IMR-90 (cell line): Measurements from ENCODE around the gene MOB1B. TPM values are rescaled to one million over a fixed set of nuclear protein-coding genes. Genes with fewer than 3 reads are reported as not detected.
A peak's percentile ranks its signal among the peaks of the same experiment; 100 is the strongest.

Experiments used
- ATAC-seq: fragments of 200-7000 bp; cut with Tn5 transposase; 2 replicates; pipeline ENCODE4 v1.9.1; 2020; ENCODE audit warnings: low read depth, mild to moderate bottlenecking, moderate library complexity
- BruUV-seq: library from RNA; stranded (reverse); fragments of 400-500 nt; replicated peaks from 2 replicates; lab custom pipeline; 2021; lab: Mats Ljungman, UMichigan
- CTCF ChIA-PET: fragments of 300-600 bp; formaldehyde crosslinking; extraction: SDS; loops from one replicate; lab custom pipeline; 2021; ENCODE audit warnings: antibody characterized with exemption; lab: Yijun Ruan, JAX
- POLR2A ChIA-PET: fragments of 300-600 bp; sonication (Branson Sonifier 250); formaldehyde crosslinking; loops from one replicate; lab custom pipeline; 2022; ENCODE audit warnings: antibody characterized with exemption; ENCODE audit not compliant: unreplicated experiment; lab: Charles Lee
- DNase-seq: peaks from one replicate; pipeline ENCODE4 v3.0.0; 2013
- H2AFZ ChIP-seq: replicated peaks from 2 replicates; pipeline ENCODE3; 2013; ENCODE audit warnings: low read length, mild to moderate bottlenecking; ENCODE audit not compliant: poor library complexity
- H2AK5ac ChIP-seq: 2 replicates; pipeline ENCODE4 v1.6.1; 2013; ENCODE audit warnings: low read depth, low read length, inconsistent platforms
- H2AK9ac ChIP-seq: replicated peaks from 2 replicates; pipeline ENCODE3; 2013; ENCODE audit warnings: mild to moderate bottlenecking, low read depth, low read length, moderate library complexity; ENCODE audit not compliant: poor library complexity
- H2BK120ac ChIP-seq: 2 replicates; pipeline ENCODE4 v1.6.1; 2013; ENCODE audit warnings: low read depth, low read length, inconsistent platforms
- H2BK15ac ChIP-seq: 3 replicates; pipeline ENCODE4 v1.6.1; 2013; ENCODE audit warnings: low read depth, low read length, inconsistent platforms
- H2BK20ac ChIP-seq: 2 replicates; pipeline ENCODE4 v1.6.1; 2013; ENCODE audit warnings: low read depth, mild to moderate bottlenecking, inconsistent platforms, low read length, moderate library complexity
- H2BK5ac ChIP-seq: 2 replicates; pipeline ENCODE4 v1.6.1; 2013; ENCODE audit warnings: mild to moderate bottlenecking, low read depth, low read length, inconsistent platforms; ENCODE audit not compliant: poor library complexity, severe bottlenecking
- H3K14ac ChIP-seq: replicated peaks from 2 replicates; pipeline ENCODE4 v1.6.1; 2013; ENCODE audit warnings: low read depth, low read length, inconsistent platforms
- H3K18ac ChIP-seq: 2 replicates; pipeline ENCODE4 v1.6.1; 2013; ENCODE audit warnings: low read depth, low read length, control low read depth
- H3K23ac ChIP-seq: 2 replicates; pipeline ENCODE4 v1.6.1; 2013; ENCODE audit warnings: low read depth, low read length, inconsistent platforms
- H3K27ac ChIP-seq: 2 replicates; pipeline ENCODE4 v1.5.1; 2013; ENCODE audit warnings: mild to moderate bottlenecking, control low read depth, low read length; ENCODE audit not compliant: insufficient read depth
- H3K27me3 ChIP-seq: 2 replicates; pipeline ENCODE4 v1.6.1; 2013; ENCODE audit warnings: low read length; ENCODE audit not compliant: control insufficient read depth, insufficient read depth
- H3K36me3 ChIP-seq: 2 replicates; pipeline ENCODE4 v1.6.1; 2013; ENCODE audit warnings: low read length, mixed read lengths; ENCODE audit not compliant: control insufficient read depth, insufficient read depth
- H3K4ac ChIP-seq: 2 replicates; pipeline ENCODE4 v1.6.1; 2013; ENCODE audit warnings: low read depth, low read length, inconsistent platforms
- H3K4me1 ChIP-seq: 2 replicates; pipeline ENCODE4 v1.6.1; 2013; ENCODE audit warnings: low read length, mixed read lengths; ENCODE audit not compliant: control insufficient read depth, insufficient read depth
- H3K4me2 ChIP-seq: 2 replicates; pipeline ENCODE4 v1.6.1; 2013; ENCODE audit warnings: low read depth, mild to moderate bottlenecking, control low read depth, low read length, moderate library complexity
- H3K4me3 ChIP-seq: 2 replicates; pipeline ENCODE4 v1.5.1; 2013; ENCODE audit warnings: low read depth, mild to moderate bottlenecking, control low read depth, low read length, moderate library complexity; ENCODE audit not compliant: insufficient read depth
- H3K56ac ChIP-seq: 2 replicates; pipeline ENCODE4 v1.6.1; 2013; ENCODE audit warnings: low read length, inconsistent platforms; ENCODE audit not compliant: insufficient read depth; ENCODE audit errors: extremely low read depth
- H3K79me1 ChIP-seq, 2 experiments: 2 replicates each; pipeline ENCODE4 v1.6.1; 2013; ENCODE audit warnings: low read length in 2 of 2, inconsistent platforms in 1 of 2, low read depth in 1 of 2
- H3K9ac ChIP-seq: 2 replicates; pipeline ENCODE4 v1.6.1; 2013; ENCODE audit warnings: low read depth, low read length, control low read depth
- H3K9me1 ChIP-seq: 2 replicates; pipeline ENCODE4 v1.6.1; 2013; ENCODE audit warnings: low read length, inconsistent platforms; ENCODE audit not compliant: insufficient read depth
- H3K9me3 ChIP-seq: 2 replicates; pipeline ENCODE4 v1.6.1; 2013; ENCODE audit warnings: low read length; ENCODE audit not compliant: control insufficient read depth, insufficient read depth
- H4K20me1 ChIP-seq: 2 replicates; pipeline ENCODE4 v1.6.1; 2013; ENCODE audit warnings: low read length, inconsistent platforms; ENCODE audit not compliant: insufficient read depth
- H4K5ac ChIP-seq: 2 replicates; pipeline ENCODE4 v1.6.1; 2013; ENCODE audit warnings: mild to moderate bottlenecking, low read depth, low read length, control low read depth
- H4K8ac ChIP-seq, 2 experiments: 2 replicates each; pipeline ENCODE4 v1.6.1; 2013; ENCODE audit warnings: low read depth in 2 of 2, low read length in 2 of 2, control low read depth in 1 of 2, inconsistent platforms in 1 of 2
- H4K91ac ChIP-seq: 2 replicates; pipeline ENCODE4 v1.6.1; 2013; ENCODE audit warnings: low read depth, low read length, inconsistent platforms; ENCODE audit not compliant: insufficient read depth
- BHLHE40 ChIP-seq: fragments of 150-350 bp; IDR thresholded peaks from 2 replicates; pipeline ENCODE4 v1.6.1; 2016; ENCODE audit warnings: mild to moderate bottlenecking, low read depth, low read length
- CEBPB ChIP-seq: IDR thresholded peaks from 2 replicates; pipeline ENCODE4 v1.6.1; 2012; ENCODE audit warnings: low read depth, low read length, improper control_type of control experiment
- CHD1 ChIP-seq: IDR thresholded peaks from 2 replicates; pipeline ENCODE4 v1.6.1; 2012; ENCODE audit warnings: low read depth, low read length, improper control_type of control experiment
- FOS ChIP-seq: fragments of 150-350 bp; IDR thresholded peaks from 2 replicates; pipeline ENCODE4 v1.6.1; 2016; ENCODE audit warnings: low read depth, low read length
- MAFK ChIP-seq: IDR thresholded peaks from 2 replicates; pipeline ENCODE4 v1.6.1; 2012; ENCODE audit warnings: low read depth, low read length, improper control_type of control experiment
- MAZ ChIP-seq: IDR thresholded peaks from 2 replicates; pipeline ENCODE4 v1.6.1; 2012; ENCODE audit warnings: low read depth, mild to moderate bottlenecking, low read length, improper control_type of control experiment, moderate library complexity, borderline replicate concordance
- MXI1 ChIP-seq: IDR thresholded peaks from 2 replicates; pipeline ENCODE4 v1.6.1; 2012; ENCODE audit warnings: low read depth, mild to moderate bottlenecking, low read length, moderate library complexity, borderline replicate concordance
- NFE2L2 ChIP-seq: fragments of 150-350 bp; IDR thresholded peaks from 2 replicates; pipeline ENCODE4 v1.6.1; 2016; ENCODE audit warnings: low read depth, mild to moderate bottlenecking, low read length
- POLR2A ChIP-seq: IDR thresholded peaks from 2 replicates; pipeline ENCODE4 v1.6.1; 2012; ENCODE audit warnings: mild to moderate bottlenecking, low read depth, low read length
- RAD21 ChIP-seq: IDR thresholded peaks from 2 replicates; pipeline ENCODE4 v1.6.1; 2012; ENCODE audit warnings: low read length, improper control_type of control experiment
- RCOR1 ChIP-seq: IDR thresholded peaks from 2 replicates; pipeline ENCODE4 v1.6.1; 2012; ENCODE audit warnings: mild to moderate bottlenecking, low read length, improper control_type of control experiment; ENCODE audit not compliant: insufficient replicate concordance
- RFX5 ChIP-seq: IDR thresholded peaks from 2 replicates; pipeline ENCODE4 v1.8.0; 2012; ENCODE audit warnings: low read depth, mild to moderate bottlenecking, low read length, moderate library complexity
- SMC3 ChIP-seq: fragments of 150-350 bp; IDR thresholded peaks from 2 replicates; pipeline ENCODE4 v1.6.1; 2016; ENCODE audit warnings: low read depth, mild to moderate bottlenecking, antibody characterized with exemption, low read length, moderate library complexity
- USF2 ChIP-seq: fragments of 150-350 bp; IDR thresholded peaks from 2 replicates; pipeline ENCODE4 v1.6.1; 2017; ENCODE audit warnings: mild to moderate bottlenecking, antibody characterized with exemption, low read length, low read depth
- WGBS, 2 experiments: methylation state at CpG; one replicate each; pipeline versions ENCODE4 v1.1.5 to v1.1.7; 2013; ENCODE audit warnings: missing lambda C conversion rate in 2 of 2; ENCODE audit not compliant: insufficient read length in 1 of 2; ENCODE audit errors: extremely low coverage in 2 of 2; 5-methylcytosine and 5-hydroxymethylcytosine counted together
- dilution Hi-C: fragments of 300-500 bp; cut with HindIII; formaldehyde crosslinking; loops from one replicate; pipeline ENCODE4 v1.14.3; 2018; ENCODE audit warnings: low sequenced_read_pairs; ENCODE audit not compliant: unreplicated experiment
- in situ Hi-C: fragments of 300-500 bp; cut with MboI; formaldehyde crosslinking; loops from 3 replicates; pipeline ENCODE4 v1.14.3; 2019; ENCODE audit warnings: low sequenced_read_pairs, inconsistent platforms, mixed read lengths
- intact Hi-C: fragments of 100-400 bp; cut with micrococcal nuclease; formaldehyde crosslinking; loops from 2 replicates; pipeline ENCODE4 v1.10.0; 2022
- polyA plus RNA-seq, 3 experiments: library from polyadenylated mRNA; depleted of rRNA; stranded (reverse); fragments of >200 nt; gene quantifications; 2 replicates each; pipeline ENCODE4 v1.2.3, GENCODE V29; 2012; ENCODE audit warnings: low replicate concordance in 1 of 3
- total RNA-seq: library from RNA; depleted of rRNA; stranded (reverse); fragments of >200 nt; gene quantifications from 2 replicates; pipeline ENCODE4 v1.2.3, GENCODE V29; 2012
- TF ChIP-seq, protein P1 (sequence below): fragments of 150-350 bp; IDR thresholded peaks from 2 replicates; pipeline ENCODE4 v1.6.1; 2016; ENCODE audit warnings: low read depth, mild to moderate bottlenecking, low read length, moderate library complexity, borderline replicate concordance
- TF ChIP-seq, protein P2 (sequence below): conservative IDR thresholded peaks from 2 replicates; pipeline ENCODE4 v1.5.1; 2012; ENCODE audit warnings: mild to moderate bottlenecking, low read depth, low read length, improper control_type of control experiment

MOB1B gene
- total and polyA plus RNA-seq, 2 of the 4 experiments (the other 2 are of a cell fraction): 5.7 to 6.8 TPM

- peak overlapping the region; percentile 70 for H3K23ac ChIP-seq
- peak overlapping the region; percentile 82 for H2BK120ac ChIP-seq
- no peaks in the 10 kb centered on the region for H3K9me3 ChIP-seq
- peaks cover 6% of the 10 kb centered on the region for H3K4me1 ChIP-seq
- no peaks in the 10 kb centered on the region for H3K27me3 ChIP-seq
- peak overlapping the region; percentile 63; the same call in 1 of the 2 replicates for H2AK5ac ChIP-seq
- H2BK15ac ChIP-seq: peak overlapping the region; percentile 73; the same call in 2 of the 3 replicates
- in situ Hi-C loops (no loop called here), dilution Hi-C loops (no loop called here), intact Hi-C loops (loop anchor here (2.0 kb wide), 1 partner anchor 76 kb away; the partner anchor contains the start of gene GRSF1)
- H4K5ac ChIP-seq: peak overlapping the region; percentile 66; the same call in 1 of the 2 replicates
- WGBS, 2 experiments: no CpG with 5 or more reads among the region's 2 CpGs
- peak overlapping the region; percentile 75 for H2AK9ac ChIP-seq
- H3K56ac ChIP-seq: peak overlapping the region; percentile 46
- peak overlapping the region; percentile 93 for H3K4me2 ChIP-seq
- peak overlapping the region; percentile 57 for H4K91ac ChIP-seq
- peak overlapping the region; percentile 88 for H3K27ac ChIP-seq
- TF ChIP-seq MAZ: no peak
- TF ChIP-seq, protein P1, sequence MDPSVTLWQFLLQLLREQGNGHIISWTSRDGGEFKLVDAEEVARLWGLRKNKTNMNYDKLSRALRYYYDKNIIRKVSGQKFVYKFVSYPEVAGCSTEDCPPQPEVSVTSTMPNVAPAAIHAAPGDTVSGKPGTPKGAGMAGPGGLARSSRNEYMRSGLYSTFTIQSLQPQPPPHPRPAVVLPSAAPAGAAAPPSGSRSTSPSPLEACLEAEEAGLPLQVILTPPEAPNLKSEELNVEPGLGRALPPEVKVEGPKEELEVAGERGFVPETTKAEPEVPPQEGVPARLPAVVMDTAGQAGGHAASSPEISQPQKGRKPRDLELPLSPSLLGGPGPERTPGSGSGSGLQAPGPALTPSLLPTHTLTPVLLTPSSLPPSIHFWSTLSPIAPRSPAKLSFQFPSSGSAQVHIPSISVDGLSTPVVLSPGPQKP: no peak
- TF ChIP-seq BHLHE40: no peak
- TF ChIP-seq MXI1: no peak
- no peak for TF ChIP-seq USF2
- no peak for TF ChIP-seq RCOR1
- no peak for TF ChIP-seq RAD21
- no peak for TF ChIP-seq FOS
- TF ChIP-seq NFE2L2: no peak
- TF ChIP-seq CEBPB: no peak
- TF ChIP-seq POLR2A: no peak
- no peak for TF ChIP-seq RFX5
- no peak for TF ChIP-seq MAFK
- no peak for TF ChIP-seq CHD1
- TF ChIP-seq, protein P2, sequence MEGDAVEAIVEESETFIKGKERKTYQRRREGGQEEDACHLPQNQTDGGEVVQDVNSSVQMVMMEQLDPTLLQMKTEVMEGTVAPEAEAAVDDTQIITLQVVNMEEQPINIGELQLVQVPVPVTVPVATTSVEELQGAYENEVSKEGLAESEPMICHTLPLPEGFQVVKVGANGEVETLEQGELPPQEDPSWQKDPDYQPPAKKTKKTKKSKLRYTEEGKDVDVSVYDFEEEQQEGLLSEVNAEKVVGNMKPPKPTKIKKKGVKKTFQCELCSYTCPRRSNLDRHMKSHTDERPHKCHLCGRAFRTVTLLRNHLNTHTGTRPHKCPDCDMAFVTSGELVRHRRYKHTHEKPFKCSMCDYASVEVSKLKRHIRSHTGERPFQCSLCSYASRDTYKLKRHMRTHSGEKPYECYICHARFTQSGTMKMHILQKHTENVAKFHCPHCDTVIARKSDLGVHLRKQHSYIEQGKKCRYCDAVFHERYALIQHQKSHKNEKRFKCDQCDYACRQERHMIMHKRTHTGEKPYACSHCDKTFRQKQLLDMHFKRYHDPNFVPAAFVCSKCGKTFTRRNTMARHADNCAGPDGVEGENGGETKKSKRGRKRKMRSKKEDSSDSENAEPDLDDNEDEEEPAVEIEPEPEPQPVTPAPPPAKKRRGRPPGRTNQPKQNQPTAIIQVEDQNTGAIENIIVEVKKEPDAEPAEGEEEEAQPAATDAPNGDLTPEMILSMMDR: no peak
- no peak for TF ChIP-seq SMC3
- H3K14ac ChIP-seq: peak overlapping the region; percentile 49; the same call in 1 of the 2 replicates
- ATAC-seq (peak; percentile 36), DNase-seq (no peak)
- H4K20me1 ChIP-seq: peaks cover 14% of the 10 kb centered on the region; the same call in 1 of the 2 replicates
- peaks cover 8 to 38% of the 10 kb centered on the region in 2 experiments; a peak in 3 of 4 replicates for H3K79me1 ChIP-seq
- H2AFZ ChIP-seq: peak overlapping the region; percentile 38
- ChIA-PET CTCF (interaction anchor here (1.0 kb wide), 1 partner anchor 73 kb away, joined by 4 read pairs; no protein-coding TSS in a partner anchor), POLR2A (no interaction called here)
- BruUV-seq: no TSS peak
- no peak overlapping the region for H3K4me3 ChIP-seq
- H3K36me3 ChIP-seq: peaks cover 3% of the 10 kb centered on the region; the same call in 1 of the 2 replicates
- peak overlapping the region; percentile 26 for H3K18ac ChIP-seq
- peak overlapping the region; percentile 75 for H3K4ac ChIP-seq
- peaks cover 3% of the 10 kb centered on the region; the same call in 1 of the 2 replicates for H3K9me1 ChIP-seq
- H4K8ac ChIP-seq: peak overlapping the region; percentile 21 to 81; a peak in 3 of 4 replicates
- H3K9ac ChIP-seq: peak overlapping the region; percentile 72
- H2BK5ac ChIP-seq: peak overlapping the region; percentile 90
- H2BK20ac ChIP-seq: peak overlapping the region; percentile 48; the same call in 1 of the 2 replicates
Measured at GRCh38 chr4:70914631-70915030, 12.5 kb downstream of the MOB1B start.
